RWPE1 (cell line): ENCODE data around the gene PHYKPL.

Source experiments
- CTCF ChIA-PET: fragments of 350-600 bp; sonication (Branson Sonifier 250); formaldehyde crosslinking; extraction: SDS; loops from one replicate; lab custom pipeline; 2021; lab: Yijun Ruan, JAX
- POLR2A ChIA-PET: fragments of 400-600 bp; formaldehyde crosslinking; extraction: SDS; loops from one replicate; lab custom pipeline; 2020; ENCODE audit warnings: antibody characterized with exemption; ENCODE audit not compliant: low non-redundant PET; lab: Yijun Ruan, JAX
- DNase-seq: peaks from one replicate; pipeline ENCODE4 v3.0.0; 2012; ENCODE audit warnings: low spot score
- H3K27ac ChIP-seq: fragments of 450-650 bp; 2 replicates; pipeline ENCODE4 v1.5.1; 2017
- TF ChIP-seq, protein P1 (sequence below): fragments of 450-650 bp; conservative IDR thresholded peaks from 2 replicates; pipeline ENCODE4 v1.5.1; 2017; ENCODE audit warnings: low read depth, mild to moderate bottlenecking

The PHYKPL gene

DNA sequence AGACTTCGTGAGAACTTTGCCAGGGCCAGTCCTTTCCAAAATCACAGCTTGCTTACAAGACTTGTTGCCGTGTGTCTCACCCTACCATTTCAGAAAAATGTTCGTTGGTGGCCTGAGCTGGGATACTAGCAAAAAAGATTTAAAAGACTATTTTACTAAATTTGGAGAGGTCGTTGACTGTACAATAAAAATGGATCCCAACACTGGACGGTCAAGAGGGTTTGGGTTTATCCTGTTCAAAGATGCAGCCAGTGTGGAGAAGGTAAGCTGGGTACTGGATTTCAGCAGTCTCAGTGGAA, 26.9 kb downstream of the PHYKPL start:
- POLR2A ChIA-PET = no interaction called here
- H3K27ac ChIP-seq = peak overlapping the region; percentile 90
- CTCF ChIA-PET = interaction anchor here (0.6 to 1.2 kb wide), 2 partner anchors 38 to 53 kb away, joined by 3 to 4 read pairs; no protein-coding TSS in a partner anchor
- TF ChIP-seq, protein P1, sequence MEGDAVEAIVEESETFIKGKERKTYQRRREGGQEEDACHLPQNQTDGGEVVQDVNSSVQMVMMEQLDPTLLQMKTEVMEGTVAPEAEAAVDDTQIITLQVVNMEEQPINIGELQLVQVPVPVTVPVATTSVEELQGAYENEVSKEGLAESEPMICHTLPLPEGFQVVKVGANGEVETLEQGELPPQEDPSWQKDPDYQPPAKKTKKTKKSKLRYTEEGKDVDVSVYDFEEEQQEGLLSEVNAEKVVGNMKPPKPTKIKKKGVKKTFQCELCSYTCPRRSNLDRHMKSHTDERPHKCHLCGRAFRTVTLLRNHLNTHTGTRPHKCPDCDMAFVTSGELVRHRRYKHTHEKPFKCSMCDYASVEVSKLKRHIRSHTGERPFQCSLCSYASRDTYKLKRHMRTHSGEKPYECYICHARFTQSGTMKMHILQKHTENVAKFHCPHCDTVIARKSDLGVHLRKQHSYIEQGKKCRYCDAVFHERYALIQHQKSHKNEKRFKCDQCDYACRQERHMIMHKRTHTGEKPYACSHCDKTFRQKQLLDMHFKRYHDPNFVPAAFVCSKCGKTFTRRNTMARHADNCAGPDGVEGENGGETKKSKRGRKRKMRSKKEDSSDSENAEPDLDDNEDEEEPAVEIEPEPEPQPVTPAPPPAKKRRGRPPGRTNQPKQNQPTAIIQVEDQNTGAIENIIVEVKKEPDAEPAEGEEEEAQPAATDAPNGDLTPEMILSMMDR = no peak
- DNase-seq = no peak

DNA sequence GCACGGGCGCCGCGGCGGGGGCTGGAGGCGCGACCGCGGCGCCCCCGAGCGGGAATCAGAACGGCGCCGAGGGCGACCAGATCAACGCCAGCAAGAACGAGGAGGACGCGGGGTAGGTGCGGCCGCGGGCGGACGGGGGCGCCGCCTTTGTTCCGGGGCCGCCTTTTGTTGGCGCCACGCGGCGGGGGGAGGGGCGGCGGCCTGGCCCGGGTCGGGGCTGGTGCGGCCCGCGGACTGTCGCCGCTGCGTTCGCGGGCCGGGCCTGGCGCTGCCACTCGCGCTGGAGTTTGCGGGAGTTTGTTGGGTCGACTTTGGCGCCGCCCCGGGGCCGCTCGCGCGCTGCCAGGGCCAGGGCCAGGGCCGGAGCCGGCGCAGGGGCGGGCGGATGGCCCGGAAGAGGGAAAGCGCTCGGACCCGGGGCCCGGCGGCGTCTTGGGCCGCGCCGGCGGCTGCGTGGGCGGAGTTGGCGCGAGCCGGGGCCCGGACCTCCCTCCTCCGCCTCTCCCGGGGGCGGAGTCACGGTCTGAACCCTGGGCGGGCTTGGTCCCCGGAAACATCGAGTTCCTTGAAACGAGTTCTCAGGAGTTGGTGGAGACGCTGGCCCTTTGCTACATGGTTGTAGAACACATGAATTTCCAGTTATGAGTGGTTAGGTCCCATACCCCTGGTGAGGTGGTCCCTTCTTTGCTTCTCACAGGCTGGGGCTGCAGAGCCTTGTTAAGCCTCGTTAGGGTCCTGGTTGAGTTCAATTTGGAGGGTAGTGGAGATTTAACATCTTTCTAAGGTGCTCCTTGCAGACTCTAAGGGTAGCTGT, 27.5 kb downstream of the PHYKPL start:
- TF ChIP-seq, protein P1 = no peak
- POLR2A ChIA-PET = interaction anchor here (0.6 to 1.3 kb wide), 4 partner anchors 9 to 81 kb away, joined by 3 to 9 read pairs (median 5); no protein-coding TSS in a partner anchor
- peak; percentile 96 for DNase-seq
- peak overlapping the region; percentile 90 for H3K27ac ChIP-seq
- CTCF ChIA-PET = interaction anchor here (0.6 to 1.2 kb wide), 4 partner anchors 19 to 374 kb away, joined by 3 to 5 read pairs (median 4); no protein-coding TSS in a partner anchor

DNA sequence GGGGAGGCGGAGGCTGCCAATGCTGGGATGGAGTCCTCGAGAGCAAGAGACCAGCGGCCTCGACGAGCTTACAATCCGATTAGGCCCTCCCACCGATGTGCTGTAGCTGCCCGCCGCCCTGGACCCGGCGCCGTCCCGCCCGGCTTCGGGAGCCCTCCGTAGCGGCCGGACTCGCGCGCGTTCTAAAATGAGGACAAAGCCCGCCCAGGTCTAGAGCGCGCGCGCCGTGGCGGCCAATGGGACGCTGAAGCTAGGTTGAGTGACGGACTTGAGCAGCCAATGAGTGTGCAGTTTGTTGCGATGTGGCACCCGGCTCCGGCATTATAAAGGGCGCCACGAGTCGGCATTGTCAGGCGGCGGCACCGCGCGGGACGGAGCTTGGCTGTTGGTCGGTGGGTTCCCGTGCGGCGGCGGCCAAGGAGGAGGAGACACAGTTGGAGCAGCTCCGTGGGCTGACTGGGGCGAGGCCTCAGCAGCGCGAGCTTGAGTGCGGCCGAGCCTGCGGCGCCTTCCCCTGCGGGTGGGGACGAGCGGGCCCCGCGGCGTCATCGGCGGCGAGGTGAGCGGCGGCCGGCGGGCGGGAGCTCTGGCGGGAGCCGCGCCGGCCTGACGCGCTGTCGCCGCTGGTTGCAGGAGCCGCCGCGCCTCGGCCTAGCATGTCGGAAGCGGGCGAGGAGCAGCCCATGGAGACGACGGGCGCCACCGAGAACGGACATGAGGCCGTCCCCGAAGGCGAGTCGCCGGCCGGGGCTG, 28.2 kb downstream of the PHYKPL start, which contains the start of gene HNRNPAB:
TSS of gene HNRNPAB (plus strand) at position 352 of the 753 bp plus-strand sequence. CDS start at position 657, 305 bp downstream.
- TF ChIP-seq, protein P1 = no peak
- peak within 1 kb of the TSS; percentile 90 for H3K27ac ChIP-seq
- peak; percentile 100 for DNase-seq
- ChIA-PET CTCF (interaction anchor here (0.6 to 0.7 kb wide), 3 partner anchors 20 to 1199 kb away, joined by 3 to 5 read pairs (median 3); no protein-coding TSS in a partner anchor), POLR2A (interaction anchor here (0.6 to 1.3 kb wide), 6 partner anchors 9 to 80 kb away, joined by 3 to 9 read pairs (median 3); partner anchors contain the start of gene NHP2)

DNA sequence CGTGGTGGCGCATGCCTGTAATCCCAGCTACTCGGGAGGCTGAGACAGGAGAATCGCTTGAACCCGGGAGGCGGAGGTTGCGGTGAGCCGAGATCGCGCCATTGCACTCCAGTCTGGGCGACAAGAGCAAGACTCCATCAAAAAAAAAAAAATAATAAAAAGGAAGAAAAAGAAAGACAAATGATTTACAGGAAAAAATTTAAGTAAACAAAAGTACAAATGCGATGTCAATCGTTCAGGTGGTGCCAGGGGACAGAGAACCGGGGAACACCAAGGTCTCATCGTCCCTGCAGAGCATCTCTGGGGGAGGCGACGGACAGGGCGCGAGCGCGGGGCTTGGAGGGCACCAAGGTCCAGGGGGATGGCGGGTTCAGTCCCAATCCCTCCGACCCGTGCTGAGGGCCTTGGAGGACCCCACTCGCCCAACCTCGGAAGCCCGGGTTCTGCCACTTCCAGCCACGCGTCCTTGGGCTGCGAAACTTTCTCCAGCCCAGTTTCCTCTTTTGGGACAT, 28.9 kb downstream of the PHYKPL start:
- ChIA-PET POLR2A (interaction anchor here (0.6 to 1.3 kb wide), 5 partner anchors 10 to 79 kb away, joined by 3 to 9 read pairs (median 3); partner anchors contain the start of gene NHP2), CTCF (no interaction called here)
- H3K27ac ChIP-seq = peak overlapping the region; percentile 90
- DNase-seq = no peak
- TF ChIP-seq, protein P1 = no peak

DNA sequence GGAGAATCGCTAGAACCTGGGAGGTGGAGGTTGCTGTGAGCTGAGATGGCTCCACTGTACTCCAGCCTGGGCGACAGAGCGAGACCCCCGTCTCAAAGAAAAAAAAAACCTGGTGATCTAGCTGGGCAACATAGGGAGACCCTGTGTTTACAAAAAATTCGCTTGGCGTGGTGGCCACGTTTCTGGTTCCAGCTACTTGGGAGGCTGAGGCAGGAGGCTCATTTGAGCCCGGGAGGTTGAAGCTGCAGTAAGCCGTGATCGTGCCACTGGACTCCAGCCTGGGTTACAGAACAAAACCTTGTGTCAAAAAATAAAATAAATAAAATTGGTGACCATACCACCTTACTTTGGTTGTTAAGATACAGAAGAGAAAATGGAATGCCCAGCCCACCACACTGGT, 30.1 kb downstream of the PHYKPL start:
- POLR2A ChIA-PET = no interaction called here
- TF ChIP-seq, protein P1 = no peak
- peak overlapping the region; percentile 87 for H3K27ac ChIP-seq
- DNase-seq = no peak
- CTCF ChIA-PET = interaction anchor here (0.6 kb wide), 1 partner anchor 74 kb away, joined by 3 read pairs; no protein-coding TSS in a partner anchor

DNA sequence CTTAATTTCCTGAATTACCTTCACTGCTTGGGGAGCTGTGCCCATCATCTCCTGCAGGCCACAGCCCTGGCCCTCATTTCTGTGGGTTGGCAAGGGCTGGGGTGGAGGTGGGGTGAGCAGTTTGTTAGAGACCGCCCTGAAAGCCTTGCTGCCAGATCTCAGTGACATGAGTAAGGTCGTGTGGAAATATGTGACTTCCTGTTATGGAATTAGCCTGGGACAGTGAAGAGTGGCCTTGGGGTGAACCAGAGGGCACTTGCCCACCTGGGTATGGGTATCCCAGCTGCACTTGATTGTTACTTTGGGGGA, 30.7 kb downstream of the PHYKPL start:
- ChIA-PET POLR2A (no interaction called here), CTCF (interaction anchor here (0.7 kb wide), 1 partner anchor 58 kb away, joined by 3 read pairs; no protein-coding TSS in a partner anchor)
- H3K27ac ChIP-seq = peak overlapping the region; percentile 87
- DNase-seq = no peak
- TF ChIP-seq, protein P1 = no peak
